Measurements from ENCODE around the gene OSTN.

OSTN gene

GRCh38 chr3:191282251-191283185 lies 83.5 kb downstream of the OSTN start:
- DNase-seq (ENCODE audit: extremely low read depth, low read depth) = no peak
- no peak for TF ChIP-seq CTCF (IDR thresholded peaks at IDR 0.05; ENCODE audit: low read depth, low read length)

- DNase-seq (ENCODE audit: extremely low read depth, low read depth) = no peak
Measured at GRCh38 chr3:191283400-191283799, 84.4 kb downstream of the OSTN start.

GRCh38 chr3:191290311-191291025 lies 91.4 kb downstream of the OSTN start:
- TF ChIP-seq CTCF (IDR thresholded peaks at IDR 0.05; ENCODE audit: low read depth, low read length) = no peak
- no peak for DNase-seq (ENCODE audit: extremely low read depth, low read depth)

More at GRCh38 chr3:191283400-191283799, 84.4 kb downstream of the OSTN start:
- no peak for TF ChIP-seq CTCF (IDR thresholded peaks at IDR 0.05; ENCODE audit: low read depth, low read length)

GRCh38 chr3:191292243-191293015 lies 93.4 kb downstream of the OSTN start:
- no peak for DNase-seq (ENCODE audit: extremely low read depth, low read depth)
- no peak for TF ChIP-seq CTCF (IDR thresholded peaks at IDR 0.05; ENCODE audit: low read depth, low read length)

- TF ChIP-seq CTCF (IDR thresholded peaks at IDR 0.05; ENCODE audit: low read depth, low read length) = no peak
- DNase-seq (ENCODE audit: extremely low read depth, low read depth) = no peak
Measured at GRCh38 chr3:191294291-191294690, 95.2 kb downstream of the OSTN start.

DNA sequence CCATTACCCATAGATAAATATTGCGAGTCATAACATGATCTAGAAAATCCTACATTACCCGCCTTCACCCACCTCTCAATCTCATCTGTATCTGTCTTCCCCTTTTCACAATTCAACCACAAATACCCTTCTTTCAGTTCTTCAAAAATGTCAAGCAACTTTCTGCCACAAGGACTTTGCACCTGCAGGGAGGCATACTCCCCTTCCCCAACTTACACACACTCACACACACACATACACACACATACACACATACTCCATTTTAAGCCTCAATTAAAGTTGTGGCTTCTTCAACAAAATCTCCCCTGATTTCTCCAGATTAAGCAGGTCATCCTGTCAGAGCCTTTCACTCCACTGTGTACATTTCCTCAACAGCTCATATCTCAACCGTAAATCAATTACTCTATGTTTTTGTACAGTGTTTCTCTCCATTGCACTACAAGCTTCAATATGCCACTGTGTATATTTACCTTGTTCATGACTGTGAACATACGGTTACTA lies 97.0 kb downstream of the OSTN start:
- DNase-seq (ENCODE audit: extremely low read depth, low read depth) = no peak

More for the DNA sequence above, 97.0 kb downstream of the OSTN start:
- TF ChIP-seq CTCF (IDR thresholded peaks at IDR 0.05; ENCODE audit: low read depth, low read length) = no peak
